ENCODE measurements around the gene USP37.

GRCh38 chr2:218436992-218437391 is 131.2 kb downstream of the USP37 start:
- TF ChIP-seq ZNF70 (CRISPR knock-in tag; IDR thresholded peaks at IDR 0.05) (no peak), GLIS3 (CRISPR knock-in tag; IDR thresholded peaks at IDR 0.05) (no peak), PATZ1 (CRISPR knock-in tag; IDR thresholded peaks at IDR 0.05; ENCODE audit: borderline replicate concordance) (no peak), ARNTL (CRISPR knock-in tag; IDR thresholded peaks at IDR 0.05; ENCODE audit: borderline replicate concordance, low read depth) (no peak), CREB5 (CRISPR knock-in tag; IDR thresholded peaks at IDR 0.05; ENCODE audit: low read depth) (no peak), POU6F1 (CRISPR knock-in tag; IDR thresholded peaks at IDR 0.05; ENCODE audit: borderline replicate concordance, low read depth) (no peak), ISL1 (CRISPR knock-in tag; IDR thresholded peaks at IDR 0.05) (no peak), ZFP30 (CRISPR knock-in tag; IDR thresholded peaks at IDR 0.05) (no peak), OSR1 (CRISPR knock-in tag; IDR thresholded peaks at IDR 0.05) (no peak), BACH2 (CRISPR knock-in tag; IDR thresholded peaks at IDR 0.05; ENCODE audit: borderline replicate concordance) (no peak), ZFP3 (CRISPR knock-in tag; IDR thresholded peaks at IDR 0.05) (no peak)

Measured in SK-N-SH treated with all-trans-retinoic acid at 6 μM for 48 hours (cell line).